Measurements from ENCODE around the gene PKIB.

DNA sequence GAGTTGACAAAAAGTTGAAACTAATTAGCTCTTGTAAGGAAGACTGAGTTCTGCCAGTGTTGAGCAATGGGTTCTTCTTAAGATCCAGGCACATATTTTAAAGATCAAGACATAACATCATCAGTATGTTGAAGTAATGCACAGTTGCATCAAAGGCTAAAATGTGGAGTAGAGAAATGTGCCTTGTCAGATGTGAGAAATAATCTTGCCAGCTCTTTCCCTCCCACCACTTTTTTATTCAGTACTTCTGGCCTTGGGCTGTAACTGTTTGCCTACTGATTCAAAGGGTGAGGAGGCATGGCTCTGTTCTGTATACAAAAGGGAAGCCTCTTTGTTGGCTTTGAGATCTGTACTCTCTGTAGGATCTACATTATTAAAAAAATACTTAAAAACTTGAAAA, 13.1 kb downstream of the PKIB start:
- TF ChIP-seq, protein P1, sequence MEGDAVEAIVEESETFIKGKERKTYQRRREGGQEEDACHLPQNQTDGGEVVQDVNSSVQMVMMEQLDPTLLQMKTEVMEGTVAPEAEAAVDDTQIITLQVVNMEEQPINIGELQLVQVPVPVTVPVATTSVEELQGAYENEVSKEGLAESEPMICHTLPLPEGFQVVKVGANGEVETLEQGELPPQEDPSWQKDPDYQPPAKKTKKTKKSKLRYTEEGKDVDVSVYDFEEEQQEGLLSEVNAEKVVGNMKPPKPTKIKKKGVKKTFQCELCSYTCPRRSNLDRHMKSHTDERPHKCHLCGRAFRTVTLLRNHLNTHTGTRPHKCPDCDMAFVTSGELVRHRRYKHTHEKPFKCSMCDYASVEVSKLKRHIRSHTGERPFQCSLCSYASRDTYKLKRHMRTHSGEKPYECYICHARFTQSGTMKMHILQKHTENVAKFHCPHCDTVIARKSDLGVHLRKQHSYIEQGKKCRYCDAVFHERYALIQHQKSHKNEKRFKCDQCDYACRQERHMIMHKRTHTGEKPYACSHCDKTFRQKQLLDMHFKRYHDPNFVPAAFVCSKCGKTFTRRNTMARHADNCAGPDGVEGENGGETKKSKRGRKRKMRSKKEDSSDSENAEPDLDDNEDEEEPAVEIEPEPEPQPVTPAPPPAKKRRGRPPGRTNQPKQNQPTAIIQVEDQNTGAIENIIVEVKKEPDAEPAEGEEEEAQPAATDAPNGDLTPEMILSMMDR (IDR thresholded peaks at IDR 0.05), result no peak
- TF ChIP-seq EZH2 (IDR thresholded peaks at IDR 0.05), result no peak

Data from neural progenitor cell (in vitro differentiated cells).